ENCODE measurements around the gene CDKN1A.

GRCh38 chr6:36698871-36699271 is 20.4 kb downstream of the CDKN1A start:
- TF ChIP-seq CTCF (IDR thresholded peaks at IDR 0.05) (no peak), POLR2A (IDR thresholded peaks at IDR 0.05) (no peak)
